Neural crest cell (in vitro differentiated cells): Measurements from ENCODE around the gene GIPC2. TPM values are rescaled to one million over a fixed set of nuclear protein-coding genes. Genes with fewer than 3 reads are reported as not detected.

Experiments used
- DNase-seq: peaks from one replicate; pipeline ENCODE4 v3.0.0; 2021; ENCODE audit warnings: low read depth, mixed read lengths, low spot score
- H3K27ac Mint-ChIP-seq: one replicate; pipeline ENCODE4 v1.8.0; 2021; ENCODE audit warnings: mild to moderate bottlenecking, mixed read lengths; ENCODE audit not compliant: unreplicated experiment
- H3K27me3 Mint-ChIP-seq: 2 replicates; pipeline ENCODE4 v1.8.0; 2021; ENCODE audit warnings: low read depth, mild to moderate bottlenecking, mixed read lengths
- H3K36me3 Mint-ChIP-seq: 2 replicates; pipeline ENCODE4 v1.8.0; 2021; ENCODE audit warnings: low read depth, mild to moderate bottlenecking, mixed read lengths
- H3K4me1 Mint-ChIP-seq: 2 replicates; pipeline ENCODE4 v1.8.0; 2021; ENCODE audit warnings: mixed read lengths
- H3K4me3 Mint-ChIP-seq: one replicate; pipeline ENCODE4 v1.8.0; 2021; ENCODE audit warnings: mild to moderate bottlenecking, mixed read lengths
- H3K9me3 Mint-ChIP-seq: 2 replicates; pipeline ENCODE4 v1.8.0; 2021; ENCODE audit warnings: mixed read lengths
- CTCF ChIP-seq: fragments of 200-600 bp; sonication (generic); conservative IDR thresholded peaks from 2 replicates; pipeline ENCODE4 v1.5.0; 2021; ENCODE audit warnings: antibody characterized with exemption, mild to moderate bottlenecking
- total RNA-seq: library from RNA; stranded (reverse); gene quantifications from 2 replicates; pipeline ENCODE4 v1.2.1, GENCODE V29; 2021

GIPC2 gene
- total RNA-seq, 1 donor from 2014 or later: not detected

- Mint-ChIP-seq H3K9me3 (no peaks in the 10 kb centered on the region), H3K4me3 (peak overlapping the region; percentile 49), H3K36me3 (no peaks in the 10 kb centered on the region), H3K27ac (no peak overlapping the region), H3K4me1 (peaks cover 13% of the 10 kb centered on the region), H3K27me3 (peaks cover 75% of the 10 kb centered on the region)
- TF ChIP-seq CTCF: no peak
- no peak for DNase-seq
Measured at GRCh38 chr1:78045563-78045925, 222 bp upstream of the GIPC2 start.

- no peak overlapping the region for H3K27ac Mint-ChIP-seq
- peak overlapping the region; percentile 78 for H3K4me3 Mint-ChIP-seq
- peaks cover 13% of the 10 kb centered on the region for H3K4me1 Mint-ChIP-seq
- no peak for TF ChIP-seq CTCF
- no peak for DNase-seq
- H3K27me3 Mint-ChIP-seq: peaks cover 74% of the 10 kb centered on the region
- no peaks in the 10 kb centered on the region for H3K9me3 Mint-ChIP-seq
- H3K36me3 Mint-ChIP-seq: no peaks in the 10 kb centered on the region
Measured at GRCh38 chr1:78047106-78047505, 1.3 kb downstream of the GIPC2 start.

GRCh38 chr1:78047631-78048030, 1.9 kb downstream of the GIPC2 start:
- H3K4me1 Mint-ChIP-seq: peaks cover 13% of the 10 kb centered on the region
- no peaks in the 10 kb centered on the region for H3K9me3 Mint-ChIP-seq
- H3K4me3 Mint-ChIP-seq: peak overlapping the region; percentile 18
- no peak for TF ChIP-seq CTCF
- peaks cover 71% of the 10 kb centered on the region for H3K27me3 Mint-ChIP-seq
- H3K36me3 Mint-ChIP-seq: no peaks in the 10 kb centered on the region
- H3K27ac Mint-ChIP-seq: no peak overlapping the region
- DNase-seq: no peak

GRCh38 chr1:78048446-78048845, 2.7 kb downstream of the GIPC2 start:
- Mint-ChIP-seq H3K27ac (no peak overlapping the region), H3K27me3 (peaks cover 66% of the 10 kb centered on the region), H3K36me3 (no peaks in the 10 kb centered on the region), H3K4me1 (peaks cover 13% of the 10 kb centered on the region), H3K4me3 (no peak overlapping the region), H3K9me3 (no peaks in the 10 kb centered on the region)
- no peak for DNase-seq
- no peak for TF ChIP-seq CTCF

GRCh38 chr1:78049396-78049795, 3.6 kb downstream of the GIPC2 start:
- Mint-ChIP-seq H3K27me3 (peaks cover 57% of the 10 kb centered on the region), H3K36me3 (no peaks in the 10 kb centered on the region), H3K9me3 (no peaks in the 10 kb centered on the region), H3K4me3 (no peak overlapping the region), H3K4me1 (peaks cover 13% of the 10 kb centered on the region), H3K27ac (no peak overlapping the region)
- DNase-seq: no peak
- TF ChIP-seq CTCF: no peak

GRCh38 chr1:78051005-78051404, 5.2 kb downstream of the GIPC2 start:
- no peak overlapping the region for H3K27ac Mint-ChIP-seq
- no peak for DNase-seq
- H3K4me3 Mint-ChIP-seq: no peak overlapping the region
- TF ChIP-seq CTCF: no peak
- no peaks in the 10 kb centered on the region for H3K9me3 Mint-ChIP-seq
- H3K27me3 Mint-ChIP-seq: peaks cover 43% of the 10 kb centered on the region
- no peaks in the 10 kb centered on the region for H3K36me3 Mint-ChIP-seq
- peaks cover 5% of the 10 kb centered on the region for H3K4me1 Mint-ChIP-seq
